ENCODE measurements around the gene TAOK2.

DNA sequence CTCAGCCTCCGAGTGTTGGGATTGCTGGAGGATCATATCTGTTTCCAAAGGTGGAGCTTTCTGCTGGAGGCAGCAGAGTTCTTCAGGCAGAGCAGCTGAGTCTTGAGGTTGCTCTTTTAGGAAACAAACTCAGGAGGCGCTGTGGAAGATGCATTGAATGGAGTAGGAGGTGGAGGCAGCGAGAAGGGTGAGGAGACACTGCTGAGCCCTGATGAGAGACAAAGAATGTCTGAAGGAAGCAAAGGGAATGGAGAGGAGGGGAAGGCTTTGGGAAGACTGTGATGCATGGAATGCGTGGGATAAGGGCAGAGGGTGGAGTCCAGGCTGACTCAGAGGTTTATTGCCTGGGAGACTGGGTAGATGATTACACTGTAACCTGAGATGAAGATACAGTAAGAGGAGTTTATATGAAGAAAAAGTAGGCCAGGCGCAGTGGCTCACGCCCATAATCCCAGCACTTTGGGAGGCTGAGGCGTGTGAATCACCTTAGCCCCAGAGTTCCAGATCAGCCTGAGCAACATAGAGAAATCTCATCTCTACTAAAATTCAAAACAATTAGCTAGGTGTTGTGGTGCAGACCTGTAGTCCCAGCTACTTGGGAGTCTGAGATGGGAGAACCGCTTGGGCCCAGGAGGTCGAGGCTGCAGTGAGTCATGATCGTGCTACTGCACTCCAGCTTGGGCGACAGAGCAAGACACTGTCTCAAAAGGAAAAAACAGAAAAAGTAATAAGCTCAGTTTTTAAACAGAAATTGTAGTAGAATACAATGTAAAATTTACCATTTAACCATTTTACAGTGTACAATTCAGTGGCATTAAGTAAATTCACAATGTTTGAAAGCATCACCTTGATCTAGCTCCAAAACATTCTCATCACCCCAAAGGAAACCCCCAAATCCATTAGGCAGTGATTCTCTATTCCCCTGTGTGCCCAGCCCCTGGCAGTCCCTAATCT is 29.5 kb upstream of the TAOK2 start:
- TF ChIP-seq, protein P1, sequence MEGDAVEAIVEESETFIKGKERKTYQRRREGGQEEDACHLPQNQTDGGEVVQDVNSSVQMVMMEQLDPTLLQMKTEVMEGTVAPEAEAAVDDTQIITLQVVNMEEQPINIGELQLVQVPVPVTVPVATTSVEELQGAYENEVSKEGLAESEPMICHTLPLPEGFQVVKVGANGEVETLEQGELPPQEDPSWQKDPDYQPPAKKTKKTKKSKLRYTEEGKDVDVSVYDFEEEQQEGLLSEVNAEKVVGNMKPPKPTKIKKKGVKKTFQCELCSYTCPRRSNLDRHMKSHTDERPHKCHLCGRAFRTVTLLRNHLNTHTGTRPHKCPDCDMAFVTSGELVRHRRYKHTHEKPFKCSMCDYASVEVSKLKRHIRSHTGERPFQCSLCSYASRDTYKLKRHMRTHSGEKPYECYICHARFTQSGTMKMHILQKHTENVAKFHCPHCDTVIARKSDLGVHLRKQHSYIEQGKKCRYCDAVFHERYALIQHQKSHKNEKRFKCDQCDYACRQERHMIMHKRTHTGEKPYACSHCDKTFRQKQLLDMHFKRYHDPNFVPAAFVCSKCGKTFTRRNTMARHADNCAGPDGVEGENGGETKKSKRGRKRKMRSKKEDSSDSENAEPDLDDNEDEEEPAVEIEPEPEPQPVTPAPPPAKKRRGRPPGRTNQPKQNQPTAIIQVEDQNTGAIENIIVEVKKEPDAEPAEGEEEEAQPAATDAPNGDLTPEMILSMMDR (IDR thresholded peaks at IDR 0.05; ENCODE audit: low read depth, low read length, poor library complexity, severe bottlenecking), result peak; percentile 30
- no peak for TF ChIP-seq EZH2phosphoT487 (IDR thresholded peaks at IDR 0.05; ENCODE audit: borderline replicate concordance, low read length)

All from DOHH2 (cell line).